Endothelial cell of umbilical vein (primary cell): ENCODE data around the gene BORCS5. TPM values are rescaled to one million over a fixed set of nuclear protein-coding genes. Genes with fewer than 3 reads are reported as not detected.

Source experiments
- BruUV-seq: library from RNA; stranded (reverse); fragments of 400-500 nt; replicated peaks from 2 replicates; lab custom pipeline; 2021; lab: Mats Ljungman, UMichigan
- CTCF ChIA-PET: fragments of 300-600, 350-600 bp; sonication (Branson Sonifier 250); formaldehyde crosslinking; loops from one replicate; lab custom pipeline; 2021; ENCODE audit warnings: antibody characterized with exemption, inconsistent platforms; lab: Charles Lee
- POLR2A ChIA-PET: fragments of 300-600, 350-600 bp; sonication (Branson Sonifier 250); formaldehyde crosslinking; loops from one replicate; lab custom pipeline; 2021; ENCODE audit warnings: antibody characterized with exemption, inconsistent platforms; lab: Charles Lee
- DNase-seq: peaks from one replicate; pipeline ENCODE4 v3.0.0-alpha.2; 2011; ENCODE audit warnings: low read depth, low spot score
- FAIRE-seq: peaks from 2 replicates; lab custom pipeline; 2011; peaks lifted over from hg19 to GRCh38; lab: Jason Lieb, UNC
- H2AFZ ChIP-seq: 2 replicates; pipeline ENCODE4 v1.6.0; 2012; ENCODE audit warnings: low read depth, low read length, control low read depth, inconsistent platforms
- H3K27ac ChIP-seq: 2 replicates; pipeline ENCODE4 v1.5.1; 2011; ENCODE audit warnings: low read depth, mild to moderate bottlenecking, control low read depth, low read length, moderate library complexity; ENCODE audit not compliant: insufficient read depth
- H3K27me3 ChIP-seq, 2 experiments: 2 replicates each; pipeline versions ENCODE4 v1.6.0 to v1.6.1; 2011; ENCODE audit warnings: low read length in 2 of 2, mixed read lengths in 1 of 2; ENCODE audit not compliant: control insufficient read depth in 2 of 2, insufficient read depth in 2 of 2
- H3K36me3 ChIP-seq, 2 experiments: 2 replicates in 1 of 2; 3 replicates in 1 of 2; pipeline ENCODE4 v1.5.1; 2011; ENCODE audit warnings: low read length in 2 of 2, mild to moderate bottlenecking in 1 of 2, moderate library complexity in 1 of 2; ENCODE audit not compliant: control insufficient read depth in 2 of 2, insufficient read depth in 2 of 2; ENCODE audit errors: extremely low read depth in 1 of 2
- H3K4me1 ChIP-seq: 3 replicates; pipeline ENCODE4 v1.5.1; 2011; ENCODE audit warnings: mild to moderate bottlenecking, low read length; ENCODE audit not compliant: control insufficient read depth, insufficient read depth; ENCODE audit errors: extremely low read depth
- H3K4me2 ChIP-seq: 2 replicates; pipeline ENCODE4 v1.6.1; 2011; ENCODE audit warnings: low read length, control low read depth, mixed read lengths; ENCODE audit not compliant: insufficient read depth
- H3K4me3 ChIP-seq, 3 experiments: fragments of 200-600 bp in 1 of 3; sonication (generic), shearing (Covaris generic) in 1 of 3; replicated peaks in 1 of 3; 2 replicates each; pipeline ENCODE4 v1.5.1; 2011 to 2016; ENCODE audit warnings: control low read depth in 3 of 3, low read length in 3 of 3, mild to moderate bottlenecking in 2 of 3, inconsistent platforms in 1 of 3, low read depth in 1 of 3, moderate library complexity in 1 of 3; ENCODE audit not compliant: insufficient read depth in 1 of 3
- H3K79me2 ChIP-seq: 2 replicates; pipeline ENCODE4 v1.6.0; 2012; ENCODE audit warnings: low read length, inconsistent platforms; ENCODE audit not compliant: control insufficient read depth, insufficient read depth
- H3K9ac ChIP-seq: replicated peaks from 2 replicates; pipeline ENCODE3; 2011; ENCODE audit warnings: low read length, control low read depth; ENCODE audit not compliant: insufficient read depth; ENCODE audit errors: extremely low read depth
- H3K9me1 ChIP-seq: replicated peaks from 3 replicates; pipeline ENCODE4 v1.6.0; 2011; ENCODE audit warnings: mild to moderate bottlenecking, low read length; ENCODE audit not compliant: control insufficient read depth, insufficient read depth; ENCODE audit errors: extremely low read depth
- H3K9me3 ChIP-seq: replicated peaks from 2 replicates; pipeline ENCODE4 v1.5.1; 2012; ENCODE audit warnings: low read length, inconsistent platforms; ENCODE audit not compliant: control insufficient read depth, insufficient read depth
- H4K20me1 ChIP-seq: replicated peaks from 2 replicates; pipeline ENCODE3; 2011; ENCODE audit warnings: mild to moderate bottlenecking, low read length; ENCODE audit not compliant: control insufficient read depth, insufficient read depth; ENCODE audit errors: extremely low read depth
- EZH2 ChIP-seq: IDR thresholded peaks from 2 replicates; pipeline ENCODE4 v1.6.1; 2012; ENCODE audit warnings: borderline replicate concordance, low read depth, mild to moderate bottlenecking, moderate library complexity, low read length, inconsistent platforms; ENCODE audit not compliant: severe bottlenecking
- GATA2 ChIP-seq: IDR thresholded peaks from 2 replicates; pipeline ENCODE4 v1.7.0; 2011; ENCODE audit warnings: low read depth, mild to moderate bottlenecking, moderate library complexity, mixed read lengths, low read length; ENCODE audit not compliant: insufficient read length, insufficient read depth
- JUN ChIP-seq: IDR thresholded peaks from 2 replicates; pipeline ENCODE4 v1.6.1; 2011; ENCODE audit warnings: borderline replicate concordance, low read depth; ENCODE audit not compliant: insufficient read length, insufficient read depth
- MAX ChIP-seq: IDR thresholded peaks from 2 replicates; pipeline ENCODE4 v1.6.1; 2011; ENCODE audit not compliant: insufficient read depth, insufficient read length
- MYC ChIP-seq: IDR thresholded peaks from one replicate; pipeline ENCODE4 v1.6.1; 2011; ENCODE audit warnings: mild to moderate bottlenecking, low read depth, low read length
- POLR2A ChIP-seq: IDR thresholded peaks from 2 replicates; pipeline ENCODE4 v1.6.1; 2012; ENCODE audit warnings: low read depth, mild to moderate bottlenecking, control low read depth, low read length
- POLR2AphosphoS5 ChIP-seq: IDR thresholded peaks from 2 replicates; pipeline ENCODE4 v1.6.1; 2012; ENCODE audit warnings: low read depth, mild to moderate bottlenecking, control low read depth, low read length, moderate library complexity; ENCODE audit not compliant: insufficient read depth
- dilution Hi-C: fragments of 300-500 bp; cut with MboI; formaldehyde crosslinking; loops from one replicate; pipeline ENCODE4 v1.15.0; 2019; ENCODE audit warnings: low sequenced_read_pairs; ENCODE audit not compliant: extremely low pct_ligation_motif_present
- intact Hi-C: fragments of 100-400 bp; cut with micrococcal nuclease; formaldehyde crosslinking; loops from one replicate; pipeline ENCODE4 v1.10.0; 2022
- polyA plus RNA-seq, 4 experiments: library from polyadenylated mRNA; depleted of rRNA in 3 of 4; stranded (reverse) in 3 of 4; unstranded in 1 of 4; fragments of >200 nt; gene quantifications; 2 replicates each; pipeline versions ENCODE4 v1.2.1 to v1.2.3, GENCODE V29; 2011 to 2012; ENCODE audit warnings: missing spikeins in 1 of 4
- total RNA-seq: library from RNA; stranded (reverse); gene quantifications from 2 replicates; pipeline ENCODE4 v1.2.3, GENCODE V29; 2021
- TF ChIP-seq, protein P1 (sequence below), 2 donors: IDR thresholded peaks; 1 replicate in 1 of 2; 2 replicates in 1 of 2; pipeline ENCODE4 v1.5.1; 2011; ENCODE audit warnings: low read length in 2 of 2, mild to moderate bottlenecking in 2 of 2, moderate library complexity in 2 of 2, control low read depth in 1 of 2, inconsistent platforms in 1 of 2, low read depth in 1 of 2; ENCODE audit not compliant: insufficient read depth in 1 of 2; ENCODE audit errors: extremely low read depth in 1 of 2

Gene BORCS5
- total and polyA plus RNA-seq, 2 donors (not counting 3 experiments of a cell fraction or from before 2014, with no cell fraction given), result 8.3 to 10.5 TPM

- ChIA-PET POLR2A (no interaction called here), CTCF (no interaction called here)
- H3K4me2 ChIP-seq, result no peak overlapping the region
- dilution Hi-C loops, result no loop called here
- TF ChIP-seq JUN (no peak), MYC (no peak), POLR2AphosphoS5 (no peak), MAX (no peak), POLR2A (no peak)
- TF ChIP-seq, protein P1, sequence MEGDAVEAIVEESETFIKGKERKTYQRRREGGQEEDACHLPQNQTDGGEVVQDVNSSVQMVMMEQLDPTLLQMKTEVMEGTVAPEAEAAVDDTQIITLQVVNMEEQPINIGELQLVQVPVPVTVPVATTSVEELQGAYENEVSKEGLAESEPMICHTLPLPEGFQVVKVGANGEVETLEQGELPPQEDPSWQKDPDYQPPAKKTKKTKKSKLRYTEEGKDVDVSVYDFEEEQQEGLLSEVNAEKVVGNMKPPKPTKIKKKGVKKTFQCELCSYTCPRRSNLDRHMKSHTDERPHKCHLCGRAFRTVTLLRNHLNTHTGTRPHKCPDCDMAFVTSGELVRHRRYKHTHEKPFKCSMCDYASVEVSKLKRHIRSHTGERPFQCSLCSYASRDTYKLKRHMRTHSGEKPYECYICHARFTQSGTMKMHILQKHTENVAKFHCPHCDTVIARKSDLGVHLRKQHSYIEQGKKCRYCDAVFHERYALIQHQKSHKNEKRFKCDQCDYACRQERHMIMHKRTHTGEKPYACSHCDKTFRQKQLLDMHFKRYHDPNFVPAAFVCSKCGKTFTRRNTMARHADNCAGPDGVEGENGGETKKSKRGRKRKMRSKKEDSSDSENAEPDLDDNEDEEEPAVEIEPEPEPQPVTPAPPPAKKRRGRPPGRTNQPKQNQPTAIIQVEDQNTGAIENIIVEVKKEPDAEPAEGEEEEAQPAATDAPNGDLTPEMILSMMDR (IDR thresholded peaks at IDR 0.05; ENCODE audit: extremely low read depth in 1 of 2, insufficient read depth in 1 of 2, low read depth in 1 of 2, low read length in 2 of 2), result no peak
- no peaks in the 10 kb centered on the region for H3K27me3 ChIP-seq
- intact Hi-C loops, result no loop called here
- no peaks in the 10 kb centered on the region for H3K9me3 ChIP-seq
- peaks cover 27% of the 10 kb centered on the region for H3K4me1 ChIP-seq
- H3K36me3 ChIP-seq, result no peaks in the 10 kb centered on the region
- H3K27ac ChIP-seq, result no peak overlapping the region
- FAIRE-seq (no peak), DNase-seq (no peak)
- H4K20me1 ChIP-seq, result no peaks in the 10 kb centered on the region
- H3K4me3 ChIP-seq, result no peak overlapping the region
- no TSS peak for BruUV-seq
- no peaks in the 10 kb centered on the region for H3K9me1 ChIP-seq
- no peak overlapping the region for H2AFZ ChIP-seq
- no peak overlapping the region for H3K9ac ChIP-seq
- no peaks in the 10 kb centered on the region for H3K79me2 ChIP-seq
Measured at GRCh38 chr12:12446786-12447185, 89.9 kb downstream of the BORCS5 start.

DNA sequence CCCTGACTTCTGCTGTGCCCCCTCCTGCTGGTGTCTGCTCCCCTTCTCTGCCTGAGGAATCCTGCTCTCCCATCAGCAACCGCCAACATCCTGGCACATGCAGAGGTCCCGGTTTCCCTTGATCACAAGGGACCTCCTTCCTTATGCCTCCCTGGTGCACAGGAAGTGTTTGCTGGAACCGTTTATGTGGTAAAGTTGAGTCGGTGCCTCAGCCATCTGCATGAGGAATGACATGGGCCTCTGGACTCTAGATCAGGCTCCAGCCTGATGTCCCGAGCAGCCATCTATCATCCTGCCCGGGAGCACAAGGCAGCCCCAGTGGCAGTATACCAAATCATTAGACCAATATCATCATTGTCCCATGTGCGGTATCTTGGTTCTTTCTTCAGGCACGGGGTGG is 90.4 kb downstream of the BORCS5 start:
- no peak overlapping the region for H2AFZ ChIP-seq
- no peak overlapping the region for H3K27ac ChIP-seq
- H3K36me3 ChIP-seq, result no peaks in the 10 kb centered on the region
- DNase-seq (no peak), FAIRE-seq (no peak)
- H3K79me2 ChIP-seq, result no peaks in the 10 kb centered on the region
- no peaks in the 10 kb centered on the region for H4K20me1 ChIP-seq
- no peak overlapping the region for H3K4me2 ChIP-seq
- ChIA-PET POLR2A (no interaction called here), CTCF (interaction anchor here (0.6 to 1.1 kb wide), 2 partner anchors 9 to 10 kb away, joined by 3 to 4 read pairs; no protein-coding TSS in a partner anchor)
- H3K4me1 ChIP-seq, result peaks cover 23% of the 10 kb centered on the region
- TF ChIP-seq GATA2 (no peak), EZH2 (no peak), MYC (no peak), POLR2AphosphoS5 (no peak)
- TF ChIP-seq, protein P1 (IDR thresholded peaks at IDR 0.05; ENCODE audit: extremely low read depth in 1 of 2, insufficient read depth in 1 of 2, low read depth in 1 of 2, low read length in 2 of 2), result no peak
- no peaks in the 10 kb centered on the region for H3K27me3 ChIP-seq
- BruUV-seq, result no TSS peak
- no peak overlapping the region for H3K9ac ChIP-seq
- H3K9me3 ChIP-seq, result no peaks in the 10 kb centered on the region
- no peaks in the 10 kb centered on the region for H3K9me1 ChIP-seq
- dilution Hi-C loops, result no loop called here
- intact Hi-C loops, result no loop called here
- H3K4me3 ChIP-seq, result no peak overlapping the region
